Psoas muscle (tissue), 8 donors: ENCODE data around the gene CCDC3. TPM values are rescaled to one million over a fixed set of nuclear protein-coding genes. Genes with fewer than 3 reads are reported as not detected.

Source experiments
- ATAC-seq, 4 donors: fragments of 200-7000 bp; cut with Tn5 transposase; one replicate each; pipeline ENCODE4 v1.9.1; 2020; ENCODE audit warnings: moderate library complexity in 3 of 4, mild to moderate bottlenecking in 2 of 4
- DNase-seq, 2 donors: peaks; one replicate each; pipeline ENCODE4 v3.0.0-alpha.2; 2020
- H3K27ac ChIP-seq: fragments of 200-600 bp; one replicate; pipeline ENCODE4 v1.8.0; 2022
- H3K27me3 ChIP-seq, 3 donors: fragments of 200-600 bp in 1 of 3; one replicate each; pipeline versions ENCODE4 v1.6.1 to v1.8.0; 2013 to 2022; ENCODE audit warnings: low read length in 2 of 3, mild to moderate bottlenecking in 2 of 3, moderate library complexity in 1 of 3; ENCODE audit not compliant: insufficient read depth in 3 of 3
- H3K36me3 ChIP-seq, 2 donors: fragments of 200-600 bp in 1 of 2; one replicate each; pipeline versions ENCODE4 v1.6.1 to v1.8.0; 2013 to 2022; ENCODE audit warnings: low read depth in 1 of 2, mild to moderate bottlenecking in 1 of 2, moderate library complexity in 1 of 2; ENCODE audit not compliant: insufficient read depth in 1 of 2
- H3K4me1 ChIP-seq: fragments of 200-600 bp; one replicate; pipeline ENCODE4 v1.8.0; 2022
- H3K4me3 ChIP-seq: fragments of 200-600 bp; one replicate; pipeline ENCODE4 v1.8.0; 2022; ENCODE audit warnings: mild to moderate bottlenecking
- H3K9me3 ChIP-seq: fragments of 200-600 bp; one replicate; pipeline ENCODE4 v1.8.0; 2022
- CTCF ChIP-seq: fragments of 200-600 bp; IDR thresholded peaks from one replicate; pipeline ENCODE4 v1.8.0; 2022; ENCODE audit warnings: antibody characterized with exemption
- WGBS, 3 donors: extraction: QIAGEN DNeasy Blood & Tissue Kit; methylation state at CpG; one replicate each; pipeline versions ENCODE4 v1.1.6 to v1.1.7; 2013; 5-methylcytosine and 5-hydroxymethylcytosine counted together
- intact Hi-C, 2 donors: fragments of 100-400 bp; cut with DNase I; formaldehyde crosslinking; loops; one replicate each; pipeline versions ENCODE4 v1.11.0 to v1.14.2; 2022
- polyA plus RNA-seq, 3 donors: library from polyadenylated mRNA; stranded (reverse); fragments of 200-250 nt; gene quantifications; one replicate each; pipeline ENCODE4 v1.2.3, GENCODE V29; 2013
- total RNA-seq, 4 donors: library from RNA; stranded (reverse); fragmentation: NEBNext Ultra II Directional in 2 of 4; extraction: Animal tissue kit (Norgen Biotek cat#: 25700) in 2 of 4; gene quantifications; one replicate each; pipeline versions ENCODE4 v1.2.1 to v1.2.4, GENCODE V29; 2021 to 2023
- donor health status: healthy with polysubstance abuse.
- donor health status: DM: no; HTN: no; CAD: no; lungs with moderate emphysema.
- donor health status: Bipolar disorder and iron deficiency.
- donor health status: healthy.
- donor health status: DM: yes; HTN: yes; CAD: no.
- donor health status: DM: no; HTN: no; CAD: no.
- donor health status: DM: no; HTN: no; CAD: no.
- donor health status: DM: yes; HTN: yes; CAD: no.

The CCDC3 gene
- total and polyA plus RNA-seq, 7 donors: 1.7 to 54.2 (median 6.2) TPM

GRCh38 chr10:12862459-12862858, 139.1 kb downstream of the CCDC3 start:
- ATAC-seq: no peak
- no peak for DNase-seq
- Histone ChIP-seq H3K27me3 (no peaks in the 10 kb centered on the region), H3K27ac (no peak overlapping the region), H3K4me1 (no peaks in the 10 kb centered on the region), H3K4me3 (no peak overlapping the region), H3K36me3 (no peaks in the 10 kb centered on the region), H3K9me3 (no peaks in the 10 kb centered on the region)
- intact Hi-C loops: no loop called here
- no peak for TF ChIP-seq CTCF
- WGBS, 3 donors: 30 to 41% (median 30%) methylated on average over 3 of the region's 3 CpGs

- WGBS, 3 donors: 36 to 92% (median 43%) methylated on average over 2 of the region's 2 CpGs
- TF ChIP-seq CTCF: no peak
- Histone ChIP-seq H3K4me1 (no peaks in the 10 kb centered on the region), H3K27ac (no peak overlapping the region), H3K9me3 (no peaks in the 10 kb centered on the region), H3K36me3 (no peaks in the 10 kb centered on the region), H3K27me3 (no peaks in the 10 kb centered on the region), H3K4me3 (no peak overlapping the region)
- DNase-seq: no peak
- ATAC-seq: no peak
- intact Hi-C loops: no loop called here
These were observed 146.5 kb downstream of the CCDC3 start for GRCh38 chr10:12854988-12855387.

GRCh38 chr10:12852687-12853086, 148.8 kb downstream of the CCDC3 start:
- intact Hi-C loops: no loop called here
- Histone ChIP-seq H3K4me3 (no peak overlapping the region), H3K9me3 (no peaks in the 10 kb centered on the region), H3K27me3 (no peaks in the 10 kb centered on the region), H3K4me1 (no peaks in the 10 kb centered on the region), H3K27ac (no peak overlapping the region), H3K36me3 (no peaks in the 10 kb centered on the region)
- 79 to 82% (median 80%) methylated on average over 2 of the region's 2 CpGs for whole genome bisulfite sequencing, 3 donors
- DNase-seq (no peak), ATAC-seq (no peak)
- no peak for TF ChIP-seq CTCF

- Histone ChIP-seq H3K9me3 (no peaks in the 10 kb centered on the region), H3K27ac (no peak overlapping the region), H3K27me3 (no peaks in the 10 kb centered on the region), H3K36me3 (no peaks in the 10 kb centered on the region), H3K4me3 (no peak overlapping the region), H3K4me1 (no peaks in the 10 kb centered on the region)
- 12 to 17% (median 16%) methylated on average over 20 of the region's 20 CpGs for WGBS, 3 donors
- TF ChIP-seq CTCF: no peak
- DNase-seq (no peak), ATAC-seq (no peak)
- intact Hi-C loops: no loop called here
These were observed 152.0 kb downstream of the CCDC3 start for GRCh38 chr10:12849319-12850181.
